HG03378 (cell line): ENCODE data around the gene TMEM63B.
A peak's percentile ranks its signal among the peaks of the same experiment; 100 is the strongest.
"Not testable (repeated sequence)": the region's sequence is repeated elsewhere in the genome, so short reads cannot be mapped to it uniquely, and the experiment has no call there.

Experiments used
- ATAC-seq: cut with Tn5 transposase; IDR thresholded peaks from one replicate; pipeline ENCODE4 v1.9.1; 2021; ENCODE audit warnings: mild to moderate bottlenecking, moderate library complexity; ENCODE audit not compliant: unreplicated experiment

Gene TMEM63B

GRCh38 chr6:44188819-44189218 lies 61.5 kb downstream of the TMEM63B start:
- no peak for ATAC-seq

GRCh38 chr6:44189257-44189656 lies 61.9 kb downstream of the TMEM63B start:
- ATAC-seq = no peak

GRCh38 chr6:44190715-44191114 lies 63.4 kb downstream of the TMEM63B start:
- ATAC-seq = peak; percentile 76

GRCh38 chr6:44192428-44193041 lies 65.2 kb downstream of the TMEM63B start:
- ATAC-seq = no peak

- no peak for ATAC-seq
These were observed 66.1 kb downstream of the TMEM63B start for GRCh38 chr6:44193307-44193910.

GRCh38 chr6:44194326-44194725 lies 67.0 kb downstream of the TMEM63B start:
- no peak for ATAC-seq

- not testable (repeated sequence) for ATAC-seq
These were observed 69.0 kb downstream of the TMEM63B start for GRCh38 chr6:44196351-44196750.

GRCh38 chr6:44198684-44199083 lies 71.3 kb downstream of the TMEM63B start:
- no peak for ATAC-seq

GRCh38 chr6:44199883-44200282 lies 72.5 kb downstream of the TMEM63B start:
- no peak for ATAC-seq

GRCh38 chr6:44201200-44201599 lies 73.8 kb downstream of the TMEM63B start:
- ATAC-seq = no peak

- no peak for ATAC-seq
These were observed 74.4 kb downstream of the TMEM63B start for GRCh38 chr6:44201638-44202303.

GRCh38 chr6:44202332-44202971 lies 75.1 kb downstream of the TMEM63B start:
- no peak for ATAC-seq

- ATAC-seq = no peak
These were observed 75.8 kb downstream of the TMEM63B start for GRCh38 chr6:44202972-44203750.

GRCh38 chr6:44203955-44204354 lies 76.6 kb downstream of the TMEM63B start:
- ATAC-seq = no peak
